ENCODE results near the gene CACNA2D3.

CACNA2D3 gene

DNA sequence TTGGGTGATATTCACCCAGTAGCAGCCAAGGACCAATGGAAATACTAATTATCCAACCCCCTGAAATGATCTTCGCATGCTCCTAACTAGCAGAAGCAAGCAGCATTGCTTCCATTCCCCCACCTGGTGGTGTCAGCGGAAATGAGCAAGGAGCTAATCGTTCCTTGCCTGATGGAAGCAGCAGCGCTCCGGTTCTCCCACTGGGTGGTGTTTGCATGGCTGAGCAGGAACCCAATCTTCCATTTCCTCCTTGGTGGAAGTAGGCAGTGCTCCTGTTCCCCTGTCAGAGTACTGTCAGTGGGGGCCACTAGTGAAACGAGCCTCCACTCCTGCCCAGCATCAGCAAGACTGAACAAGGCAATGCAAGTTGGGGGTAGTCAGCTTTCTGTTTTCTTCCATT, 311.5 kb downstream of the CACNA2D3 start:
- H3K9ac ChIP-seq (ENCODE audit: low read length), result no peak overlapping the region
- no peaks in the 10 kb centered on the region for H3F3A ChIP-seq (ENCODE audit: insufficient read depth, low read length)
- H3K4me2 ChIP-seq (ENCODE audit: low read depth, low read length), result no peak overlapping the region
- no peak overlapping the region for H3K4me3 ChIP-seq (ENCODE audit: low read length)
- no peaks in the 10 kb centered on the region for H3K9me2 ChIP-seq (replicated peaks; ENCODE audit: insufficient read depth, low read length)
- no peak for TF ChIP-seq EZH2 (optimal IDR thresholded peaks at IDR 0.05; ENCODE audit: low read depth, low read length)
- H3K79me2 ChIP-seq (ENCODE audit: low read length), result no peaks in the 10 kb centered on the region
- H3K27ac ChIP-seq (ENCODE audit: low read length), result no peak overlapping the region
- no peaks in the 10 kb centered on the region for H4K20me1 ChIP-seq (ENCODE audit: insufficient read depth, low read length)
- H3K4me1 ChIP-seq (ENCODE audit: low read length), result no peaks in the 10 kb centered on the region
- H2AFZ ChIP-seq (ENCODE audit: low read length), result no peak overlapping the region
- H3K27me3 ChIP-seq (replicated peaks; ENCODE audit: insufficient read depth, low read length), result no peaks in the 10 kb centered on the region
- no peaks in the 10 kb centered on the region for H3K9me3 ChIP-seq (replicated peaks; ENCODE audit: insufficient read depth, low read length)
- no peak for DNase-seq
- no peaks in the 10 kb centered on the region for H3K36me3 ChIP-seq (replicated peaks; ENCODE audit: insufficient read depth, low read length)

DNA sequence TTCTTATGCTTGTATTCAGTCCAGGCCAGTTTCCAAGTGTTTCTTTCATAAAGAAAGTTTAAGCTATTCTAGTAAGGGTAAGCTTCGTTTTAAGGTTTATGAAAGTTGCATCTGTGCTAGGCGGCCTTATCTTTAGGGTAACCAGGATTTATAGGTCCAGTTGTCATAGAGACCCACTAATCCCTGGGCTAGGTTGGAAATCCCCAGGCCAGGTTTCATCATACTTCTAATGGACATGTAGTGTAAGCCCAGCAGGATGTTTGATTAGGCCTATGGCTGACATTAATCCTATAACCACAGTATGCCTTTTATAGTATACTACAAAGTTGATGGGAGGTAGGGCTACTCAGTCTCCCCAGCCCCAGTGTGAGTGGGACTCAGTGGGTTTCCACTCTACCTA, 312.4 kb downstream of the CACNA2D3 start:
- no peaks in the 10 kb centered on the region for H3K9me2 ChIP-seq (replicated peaks; ENCODE audit: insufficient read depth, low read length)
- DNase-seq, result peak; percentile 18
- H3K79me2 ChIP-seq (ENCODE audit: low read length), result no peaks in the 10 kb centered on the region
- no peaks in the 10 kb centered on the region for H4K20me1 ChIP-seq (ENCODE audit: insufficient read depth, low read length)
- no peak overlapping the region for H2AFZ ChIP-seq (ENCODE audit: low read length)
- no peak overlapping the region for H3K4me3 ChIP-seq (ENCODE audit: low read length)
- H3K27ac ChIP-seq (ENCODE audit: low read length), result peak overlapping the region; percentile 33; the same call in 1 of the 2 replicates
- TF ChIP-seq EZH2 (optimal IDR thresholded peaks at IDR 0.05; ENCODE audit: low read depth, low read length), result no peak
- no peak overlapping the region for H3K9ac ChIP-seq (ENCODE audit: low read length)
- H3K27me3 ChIP-seq (replicated peaks; ENCODE audit: insufficient read depth, low read length), result no peaks in the 10 kb centered on the region
- H3F3A ChIP-seq (ENCODE audit: insufficient read depth, low read length), result no peaks in the 10 kb centered on the region
- H3K36me3 ChIP-seq (replicated peaks; ENCODE audit: insufficient read depth, low read length), result no peaks in the 10 kb centered on the region
- H3K4me2 ChIP-seq (ENCODE audit: low read depth, low read length), result no peak overlapping the region
- no peaks in the 10 kb centered on the region for H3K4me1 ChIP-seq (ENCODE audit: low read length)
- no peaks in the 10 kb centered on the region for H3K9me3 ChIP-seq (replicated peaks; ENCODE audit: insufficient read depth, low read length)

DNA sequence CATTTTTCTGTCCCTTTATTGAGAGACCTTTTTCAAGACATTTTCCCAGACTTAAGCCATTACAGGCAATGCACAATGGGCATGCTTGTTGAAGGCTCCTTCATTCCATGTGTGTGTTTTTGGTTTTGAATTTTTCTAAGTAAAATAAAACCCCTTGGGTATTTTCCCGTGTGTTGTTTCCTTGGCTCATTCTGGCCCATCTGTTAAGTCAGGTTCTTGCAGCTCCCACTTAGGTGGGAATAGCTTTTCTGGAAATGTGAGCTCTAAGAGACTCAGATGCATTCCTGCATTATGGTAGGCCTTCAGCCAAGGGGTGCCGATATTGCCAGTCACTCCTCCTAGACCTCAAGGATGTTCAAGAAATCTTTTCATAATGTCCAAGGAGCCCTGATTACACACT, 314.9 kb downstream of the CACNA2D3 start:
- Histone ChIP-seq H3K9me2 (replicated peaks; ENCODE audit: insufficient read depth, low read length) (no peaks in the 10 kb centered on the region), H3K79me2 (ENCODE audit: low read length) (no peaks in the 10 kb centered on the region), H3K36me3 (replicated peaks; ENCODE audit: insufficient read depth, low read length) (no peaks in the 10 kb centered on the region), H3K27ac (ENCODE audit: low read length) (no peak overlapping the region), H3K9ac (ENCODE audit: low read length) (no peak overlapping the region), H3K4me2 (ENCODE audit: low read depth, low read length) (no peak overlapping the region), H3F3A (ENCODE audit: insufficient read depth, low read length) (no peaks in the 10 kb centered on the region), H3K4me1 (ENCODE audit: low read length) (no peaks in the 10 kb centered on the region), H2AFZ (ENCODE audit: low read length) (no peak overlapping the region), H4K20me1 (ENCODE audit: insufficient read depth, low read length) (no peaks in the 10 kb centered on the region), H3K9me3 (replicated peaks; ENCODE audit: insufficient read depth, low read length) (no peaks in the 10 kb centered on the region), H3K4me3 (ENCODE audit: low read length) (no peak overlapping the region), H3K27me3 (replicated peaks; ENCODE audit: insufficient read depth, low read length) (no peaks in the 10 kb centered on the region)
- DNase-seq, result no peak
- TF ChIP-seq EZH2 (optimal IDR thresholded peaks at IDR 0.05; ENCODE audit: low read depth, low read length), result no peak
- no peak for TF ChIP-seq EZH2phosphoT487 (IDR thresholded peaks at IDR 0.05; ENCODE audit: low read length)
- TF ChIP-seq, protein P1, sequence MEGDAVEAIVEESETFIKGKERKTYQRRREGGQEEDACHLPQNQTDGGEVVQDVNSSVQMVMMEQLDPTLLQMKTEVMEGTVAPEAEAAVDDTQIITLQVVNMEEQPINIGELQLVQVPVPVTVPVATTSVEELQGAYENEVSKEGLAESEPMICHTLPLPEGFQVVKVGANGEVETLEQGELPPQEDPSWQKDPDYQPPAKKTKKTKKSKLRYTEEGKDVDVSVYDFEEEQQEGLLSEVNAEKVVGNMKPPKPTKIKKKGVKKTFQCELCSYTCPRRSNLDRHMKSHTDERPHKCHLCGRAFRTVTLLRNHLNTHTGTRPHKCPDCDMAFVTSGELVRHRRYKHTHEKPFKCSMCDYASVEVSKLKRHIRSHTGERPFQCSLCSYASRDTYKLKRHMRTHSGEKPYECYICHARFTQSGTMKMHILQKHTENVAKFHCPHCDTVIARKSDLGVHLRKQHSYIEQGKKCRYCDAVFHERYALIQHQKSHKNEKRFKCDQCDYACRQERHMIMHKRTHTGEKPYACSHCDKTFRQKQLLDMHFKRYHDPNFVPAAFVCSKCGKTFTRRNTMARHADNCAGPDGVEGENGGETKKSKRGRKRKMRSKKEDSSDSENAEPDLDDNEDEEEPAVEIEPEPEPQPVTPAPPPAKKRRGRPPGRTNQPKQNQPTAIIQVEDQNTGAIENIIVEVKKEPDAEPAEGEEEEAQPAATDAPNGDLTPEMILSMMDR (IDR thresholded peaks at IDR 0.05; ENCODE audit: low read length), result no peak

DNA sequence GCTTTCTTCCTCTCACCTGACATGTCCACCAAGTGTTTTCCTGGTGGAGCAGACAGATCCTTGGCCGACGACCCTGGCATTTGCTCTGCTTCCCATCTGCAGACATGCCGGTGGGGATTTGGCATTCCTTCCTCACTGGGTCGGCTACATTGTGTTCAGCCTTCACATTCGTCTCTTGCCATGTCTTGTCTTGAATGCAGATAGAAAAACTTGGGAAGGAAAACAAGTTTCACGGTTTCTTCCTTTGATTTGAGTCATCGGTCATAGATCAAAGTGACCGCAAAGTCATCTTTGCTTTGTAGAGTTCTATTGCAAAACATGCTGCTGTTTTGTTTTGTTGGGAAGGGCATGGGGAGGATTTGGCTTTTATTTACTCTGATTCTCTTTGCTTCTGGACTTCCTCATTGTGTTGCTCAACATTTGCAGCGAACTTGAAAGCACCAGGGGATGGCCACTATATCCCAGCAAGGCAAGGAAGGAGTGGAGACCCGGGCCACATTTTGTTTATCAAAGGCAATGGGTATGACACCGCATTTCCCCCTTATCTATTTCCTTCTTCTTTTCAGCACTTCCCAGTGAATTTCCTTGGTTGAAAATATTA, 321.3 kb downstream of the CACNA2D3 start:
- Histone ChIP-seq H3K27ac (ENCODE audit: low read length) (no peak overlapping the region), H3K36me3 (replicated peaks; ENCODE audit: insufficient read depth, low read length) (no peaks in the 10 kb centered on the region), H3K4me2 (ENCODE audit: low read depth, low read length) (no peak overlapping the region), H3K79me2 (ENCODE audit: low read length) (no peaks in the 10 kb centered on the region), H3F3A (ENCODE audit: insufficient read depth, low read length) (no peaks in the 10 kb centered on the region), H3K9ac (ENCODE audit: low read length) (no peak overlapping the region), H4K20me1 (ENCODE audit: insufficient read depth, low read length) (no peaks in the 10 kb centered on the region), H3K4me3 (ENCODE audit: low read length) (no peak overlapping the region), H3K9me3 (replicated peaks; ENCODE audit: insufficient read depth, low read length) (no peaks in the 10 kb centered on the region), H3K4me1 (ENCODE audit: low read length) (no peaks in the 10 kb centered on the region), H3K27me3 (replicated peaks; ENCODE audit: insufficient read depth, low read length) (no peaks in the 10 kb centered on the region), H2AFZ (ENCODE audit: low read length) (no peak overlapping the region), H3K9me2 (replicated peaks; ENCODE audit: insufficient read depth, low read length) (no peaks in the 10 kb centered on the region)
- no peak for DNase-seq
- TF ChIP-seq, protein P1 (IDR thresholded peaks at IDR 0.05; ENCODE audit: low read length), result no peak
- TF ChIP-seq EZH2phosphoT487 (IDR thresholded peaks at IDR 0.05; ENCODE audit: low read length) (no peak), EZH2 (optimal IDR thresholded peaks at IDR 0.05; ENCODE audit: low read depth, low read length) (no peak)
